ENCODE results near the gene SLC12A9.

- no peak for TF ChIP-seq CTCF (IDR thresholded peaks at IDR 0.05 in 2 of 3, conservative IDR thresholded peaks at IDR 0.05 in 1 of 3; ENCODE audit: borderline replicate concordance in 1 of 3, insufficient read depth in 1 of 3, low read depth in 2 of 3, low read length in 2 of 3)
- no peak for TF ChIP-seq POLR2AphosphoS5 (IDR thresholded peaks at IDR 0.05; ENCODE audit: low read depth, low read length)
- TF ChIP-seq ATF3 (IDR thresholded peaks at IDR 0.05) = no peak
- TF ChIP-seq SIN3A (IDR thresholded peaks at IDR 0.05; ENCODE audit: low read depth) = no peak
- TF ChIP-seq CEBPB (IDR thresholded peaks at IDR 0.05; ENCODE audit: low read depth) = no peak
- no peak for TF ChIP-seq RAD21 (IDR thresholded peaks at IDR 0.05; ENCODE audit: low read depth)
- no peak for TF ChIP-seq REST (IDR thresholded peaks at IDR 0.05; ENCODE audit: low read depth)
- no peak for TF ChIP-seq EZH2phosphoT487 (IDR thresholded peaks at IDR 0.05; ENCODE audit: borderline replicate concordance)
- TF ChIP-seq POLR2A (IDR thresholded peaks at IDR 0.05; ENCODE audit: borderline replicate concordance, extremely low read depth, insufficient read depth, insufficient read length) = no peak
- TF ChIP-seq ZNF274 (IDR thresholded peaks at IDR 0.05; ENCODE audit: low read depth, low read length) = no peak
- no peak for TF ChIP-seq EZH2 (IDR thresholded peaks at IDR 0.05)
- TF ChIP-seq JUND (IDR thresholded peaks at IDR 0.05) = no peak
Measured at GRCh38 chr7:100860702-100861615, 8.4 kb downstream of the SLC12A9 start.
